DMS114 treated with DMSO at 0.1 percent for 48 hours (cell line): ENCODE measurements around the gene TMEM117.
"Not testable (repeated sequence)": the region's sequence is repeated elsewhere in the genome, so short reads cannot be mapped to it uniquely, and the experiment has no call there.

Experiments used
- DNase-seq: peaks from one replicate; lab custom pipeline; 2025; ENCODE audit not compliant: unreplicated experiment; lab: John Stamatoyannopoulos, UW

The TMEM117 gene

GRCh38 chr12:44015333-44015941 is 179.6 kb downstream of the TMEM117 start:
- peak; percentile 70 for DNase-seq

GRCh38 chr12:44017216-44017615 is 181.3 kb downstream of the TMEM117 start:
- no peak for DNase-seq

DNA sequence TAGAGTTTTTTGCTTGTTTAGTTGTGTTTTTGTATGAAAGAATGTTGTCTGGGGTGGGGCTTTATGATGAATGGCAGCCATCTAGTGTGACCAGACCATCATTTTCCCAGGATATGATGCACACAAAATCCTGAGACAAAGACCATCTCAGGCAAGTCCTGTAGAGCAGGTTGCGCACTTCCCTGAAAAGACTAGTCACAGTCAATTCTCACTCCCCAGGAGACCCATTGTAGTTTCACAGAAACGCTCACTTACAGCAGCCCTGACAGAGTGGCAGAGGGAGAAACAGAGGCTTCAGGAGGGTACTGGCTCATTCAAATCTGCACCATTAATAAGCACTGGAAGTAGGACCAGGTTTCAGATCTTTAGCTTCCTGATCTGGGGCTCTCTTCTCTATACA is 183.2 kb downstream of the TMEM117 start:
- no peak for DNase-seq

DNA sequence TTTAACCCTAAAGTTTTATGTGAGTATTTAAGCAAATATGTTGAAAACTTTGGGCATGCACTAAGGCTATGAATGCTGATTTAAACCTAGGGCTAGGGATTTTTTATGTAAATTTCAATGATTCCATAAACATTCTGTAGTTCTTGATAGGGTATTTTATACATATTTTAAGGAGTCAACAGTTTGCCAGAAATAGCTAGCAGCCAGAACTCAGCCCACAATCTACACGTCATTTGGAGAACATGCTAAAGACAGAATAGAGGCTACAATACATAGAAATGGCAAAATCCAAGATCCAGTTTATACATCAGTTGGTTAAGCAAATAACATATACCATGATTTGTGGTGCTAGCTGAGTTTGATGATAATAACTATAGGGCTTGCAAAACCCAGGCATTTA is 184.7 kb downstream of the TMEM117 start:
- DNase-seq: no peak

GRCh38 chr12:44021471-44021971 is 185.6 kb downstream of the TMEM117 start:
- no peak for DNase-seq

GRCh38 chr12:44025499-44025898 is 189.6 kb downstream of the TMEM117 start:
- no peak for DNase-seq

- DNase-seq: no peak
Measured at GRCh38 chr12:44026046-44026445, 190.2 kb downstream of the TMEM117 start.

GRCh38 chr12:44026926-44027325 is 191.0 kb downstream of the TMEM117 start:
- not testable (repeated sequence) for DNase-seq

GRCh38 chr12:44029194-44029593 is 193.3 kb downstream of the TMEM117 start:
- no peak for DNase-seq

DNA sequence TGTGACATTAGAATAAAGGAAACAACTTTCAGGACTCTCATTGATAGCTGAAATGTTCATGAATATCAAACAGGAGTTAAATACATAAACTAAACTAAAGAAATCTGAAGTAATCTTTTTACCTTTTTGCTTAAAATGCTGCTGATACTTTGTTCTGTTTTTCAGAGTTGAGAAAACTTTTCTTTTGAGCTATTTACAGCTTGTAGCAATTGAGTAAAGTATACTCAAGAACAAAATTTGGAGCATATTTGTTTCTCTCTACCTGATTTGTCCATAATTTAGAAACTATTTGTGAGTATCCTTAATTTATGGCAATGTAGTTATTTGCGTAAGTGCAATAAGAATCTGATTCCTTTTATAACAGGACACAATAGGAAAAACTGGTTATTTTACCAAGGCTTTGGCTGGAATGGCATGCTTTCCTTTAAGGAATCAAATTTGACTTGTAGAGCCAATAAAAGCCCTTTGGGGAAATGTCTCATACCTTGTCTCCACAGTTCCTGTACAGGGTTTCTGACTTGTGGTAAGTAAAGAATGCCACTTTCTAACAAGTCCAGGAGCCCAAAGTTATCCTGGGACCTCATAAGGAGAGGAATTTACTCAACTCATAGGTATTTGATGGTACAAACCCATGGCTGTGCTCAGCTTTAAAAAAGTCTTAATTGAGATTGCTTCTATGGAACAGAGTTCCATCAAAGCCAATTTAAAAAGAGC is 195.7 kb downstream of the TMEM117 start:
- no peak for DNase-seq

DNA sequence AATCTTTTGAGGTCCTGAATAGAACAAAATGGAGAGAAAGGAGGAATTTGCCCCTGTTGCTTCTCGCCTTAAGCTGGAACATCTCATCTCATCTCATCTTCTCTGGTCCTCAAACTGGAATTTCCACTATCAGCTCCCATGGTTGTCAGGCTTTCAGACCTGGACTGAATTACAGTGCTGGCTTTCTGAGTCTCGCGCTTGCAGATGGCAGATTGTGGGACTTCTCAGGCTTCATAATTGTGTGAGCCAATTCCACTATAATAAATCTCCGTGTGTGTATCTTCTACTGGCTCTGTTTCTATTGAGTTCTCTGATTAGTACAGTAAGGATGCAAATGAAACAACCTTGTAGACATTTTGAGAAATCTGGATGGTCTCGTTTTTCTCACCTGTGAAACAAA is 199.0 kb downstream of the TMEM117 start:
- DNase-seq: no peak

- no peak for DNase-seq
Measured at GRCh38 chr12:44036875-44037443, 201.1 kb downstream of the TMEM117 start.

DNA sequence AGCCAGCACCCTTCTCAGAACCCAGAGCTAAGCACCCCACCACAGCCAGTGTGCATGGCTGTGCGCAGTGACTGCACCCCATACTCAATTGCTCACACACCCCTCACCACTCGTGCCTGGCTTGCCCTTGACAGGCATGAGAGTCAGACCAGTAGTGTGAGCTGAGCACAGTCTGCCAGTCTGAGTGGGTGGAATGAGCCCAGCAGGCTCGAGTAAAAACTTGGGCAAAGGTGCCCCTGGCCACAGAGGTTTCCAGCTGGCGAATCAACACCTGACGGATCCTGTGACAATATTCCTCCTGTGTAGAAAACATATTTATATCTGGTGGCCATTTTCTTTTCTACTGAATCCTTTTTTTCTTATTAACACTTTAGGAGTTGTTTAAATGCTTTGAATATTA is 202.5 kb downstream of the TMEM117 start:
- no peak for DNase-seq

DNA sequence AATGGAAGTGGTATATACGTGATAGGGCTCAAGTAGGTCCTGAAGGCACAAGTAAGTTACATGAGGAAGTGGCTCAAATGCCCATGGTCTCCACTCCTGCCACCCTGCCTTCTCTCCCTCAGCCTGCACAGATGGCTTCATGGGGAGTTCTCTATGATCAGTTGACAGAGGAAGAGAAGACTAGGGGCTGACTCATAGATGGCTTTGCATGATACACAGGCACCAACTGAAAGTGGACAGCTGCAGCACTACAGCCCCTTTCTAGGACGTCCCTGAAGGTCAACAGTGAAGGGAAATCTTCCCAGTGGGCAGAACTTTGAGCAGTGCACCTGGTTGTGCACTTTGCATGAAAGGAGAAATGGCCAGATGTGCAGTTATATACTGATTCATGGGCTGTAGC is 208.6 kb downstream of the TMEM117 start:
- DNase-seq: not testable (repeated sequence)

GRCh38 chr12:44046732-44047417 is 211.0 kb downstream of the TMEM117 start:
- DNase-seq: no peak

- DNase-seq: no peak
Measured at GRCh38 chr12:44052554-44052953, 216.7 kb downstream of the TMEM117 start.

DNA sequence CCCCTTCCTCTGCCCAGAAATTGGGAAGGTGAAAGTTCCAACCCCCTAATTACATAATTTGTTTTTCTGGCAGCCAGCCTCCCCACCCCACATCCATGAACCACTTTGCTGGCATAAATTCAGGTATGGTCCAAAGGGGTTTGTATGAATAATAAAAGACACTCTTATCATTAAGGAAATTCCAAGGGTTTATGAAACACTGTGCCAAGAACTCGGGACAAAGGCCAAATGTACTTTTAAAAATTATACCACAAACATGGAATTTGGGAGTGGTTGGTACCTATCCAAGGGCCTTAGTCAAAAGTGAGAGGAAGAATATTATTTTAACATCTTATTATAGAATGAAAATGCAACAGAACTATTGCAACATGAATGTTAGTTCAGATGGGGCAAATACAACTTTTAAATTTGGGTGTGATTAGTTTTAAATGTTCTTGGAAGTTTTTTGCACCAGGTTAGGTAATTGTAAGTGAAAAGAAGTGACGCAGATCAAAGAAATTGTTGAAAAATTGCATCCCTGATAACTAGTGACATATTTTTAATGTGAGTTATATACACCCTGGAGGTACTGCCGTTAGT is 217.8 kb downstream of the TMEM117 start:
- no peak for DNase-seq

DNA sequence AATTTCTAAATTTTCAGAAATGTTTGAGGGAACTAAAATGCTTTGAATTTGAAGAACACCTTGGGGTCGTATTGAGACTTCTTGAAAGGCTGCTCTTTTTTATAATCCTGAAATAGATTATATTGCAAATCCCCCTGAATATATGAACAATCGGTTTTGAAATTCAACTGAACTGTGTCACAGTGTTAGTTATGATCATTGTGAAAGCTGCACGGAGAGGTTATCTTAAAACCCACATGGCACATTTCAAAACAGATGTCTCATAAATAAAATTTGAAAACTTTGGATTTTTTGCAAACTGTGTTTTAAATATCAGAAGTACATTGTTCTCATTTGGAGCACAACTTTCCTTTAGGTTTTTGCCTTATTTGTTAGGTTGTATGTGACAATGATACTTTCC is 218.4 kb downstream of the TMEM117 start:
- no peak for DNase-seq

DNA sequence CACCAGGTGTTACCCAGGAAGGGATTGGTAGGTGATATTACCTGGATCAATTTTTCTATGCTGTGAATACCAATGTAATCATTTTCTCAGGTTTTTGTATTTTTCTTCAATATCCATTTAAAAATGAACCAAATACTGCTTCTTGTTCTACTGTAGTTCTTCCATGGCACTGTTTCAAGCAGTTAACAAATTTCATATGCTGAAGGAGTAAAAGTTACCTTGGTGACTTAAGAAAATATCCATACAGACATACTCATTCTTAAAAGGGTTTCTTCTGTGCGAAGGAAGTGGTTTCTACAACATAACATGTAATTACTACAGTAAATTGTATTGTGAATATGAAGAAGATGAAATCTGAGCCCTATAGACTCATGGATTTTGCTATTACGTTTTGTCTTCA is 222.5 kb downstream of the TMEM117 start:
- no peak for DNase-seq

GRCh38 chr12:44059476-44059875 is 223.6 kb downstream of the TMEM117 start:
- no peak for DNase-seq

GRCh38 chr12:44063671-44064070 is 227.8 kb downstream of the TMEM117 start:
- DNase-seq: no peak
